ENCODE results near the gene R3HDM2.

The R3HDM2 gene

DNA sequence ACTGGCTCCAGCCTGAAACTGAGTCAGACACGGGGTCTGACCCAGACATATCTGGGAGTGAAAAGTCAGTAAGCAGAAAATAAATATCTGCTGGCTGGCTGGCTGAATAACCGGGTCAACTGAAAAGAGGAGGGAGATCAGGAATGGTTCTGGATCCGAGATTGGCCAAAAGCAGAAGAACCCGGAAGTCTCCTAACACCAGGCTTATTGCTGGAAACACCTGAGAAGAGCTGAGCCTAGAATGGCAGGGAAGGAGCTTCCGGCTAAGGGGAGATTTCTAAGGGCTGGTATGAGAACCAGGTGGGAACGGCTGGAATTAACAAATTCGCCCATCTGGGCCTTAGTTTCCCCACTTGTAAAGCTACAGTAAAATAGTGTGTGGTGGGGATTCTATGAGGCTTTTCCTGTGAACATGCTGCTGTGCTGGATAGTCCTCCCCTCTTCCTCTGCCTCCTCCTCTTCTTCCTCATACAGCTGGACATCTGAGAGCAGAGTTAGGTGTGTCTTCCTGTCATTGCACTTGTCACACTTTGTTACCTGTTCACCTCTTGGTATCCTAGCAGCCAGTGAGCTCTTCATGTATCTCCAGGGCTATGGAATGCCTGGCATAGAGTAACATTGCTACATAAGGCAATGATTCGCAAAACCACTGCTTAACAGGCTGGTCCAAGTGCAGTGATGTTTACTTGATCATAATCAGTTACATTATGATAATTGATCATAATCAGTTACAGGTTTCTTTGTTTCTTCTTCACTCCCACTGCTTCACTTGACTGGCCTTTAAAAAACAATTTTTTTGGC lies 203.3 kb downstream of the R3HDM2 start:
- H3K9me3 ChIP-seq (ENCODE audit: low read length) = no peaks in the 10 kb centered on the region
- H3K36me3 ChIP-seq (ENCODE audit: insufficient read depth, low read length) = peaks cover 13% of the 10 kb centered on the region
- no peak overlapping the region for H3K4me3 ChIP-seq (ENCODE audit: low read length)
- no peak overlapping the region for H2AFZ ChIP-seq (ENCODE audit: low read depth, low read length)
- peaks cover 30% of the 10 kb centered on the region for H3K4me1 ChIP-seq (ENCODE audit: insufficient read depth, low read length)
- H3K27me3 ChIP-seq (ENCODE audit: insufficient read depth, low read length) = peaks cover 57% of the 10 kb centered on the region

GRCh38 chr12:57226588-57227314 lies 204.1 kb downstream of the R3HDM2 start:
- no peak overlapping the region for H3K4me3 ChIP-seq (ENCODE audit: low read length)
- peaks cover 32% of the 10 kb centered on the region for H3K4me1 ChIP-seq (ENCODE audit: insufficient read depth, low read length)
- H2AFZ ChIP-seq (ENCODE audit: low read depth, low read length) = no peak overlapping the region
- H3K27me3 ChIP-seq (ENCODE audit: insufficient read depth, low read length) = peaks cover 64% of the 10 kb centered on the region
- H3K9me3 ChIP-seq (ENCODE audit: low read length) = no peaks in the 10 kb centered on the region
- H3K36me3 ChIP-seq (ENCODE audit: insufficient read depth, low read length) = peaks cover 6% of the 10 kb centered on the region

DNA sequence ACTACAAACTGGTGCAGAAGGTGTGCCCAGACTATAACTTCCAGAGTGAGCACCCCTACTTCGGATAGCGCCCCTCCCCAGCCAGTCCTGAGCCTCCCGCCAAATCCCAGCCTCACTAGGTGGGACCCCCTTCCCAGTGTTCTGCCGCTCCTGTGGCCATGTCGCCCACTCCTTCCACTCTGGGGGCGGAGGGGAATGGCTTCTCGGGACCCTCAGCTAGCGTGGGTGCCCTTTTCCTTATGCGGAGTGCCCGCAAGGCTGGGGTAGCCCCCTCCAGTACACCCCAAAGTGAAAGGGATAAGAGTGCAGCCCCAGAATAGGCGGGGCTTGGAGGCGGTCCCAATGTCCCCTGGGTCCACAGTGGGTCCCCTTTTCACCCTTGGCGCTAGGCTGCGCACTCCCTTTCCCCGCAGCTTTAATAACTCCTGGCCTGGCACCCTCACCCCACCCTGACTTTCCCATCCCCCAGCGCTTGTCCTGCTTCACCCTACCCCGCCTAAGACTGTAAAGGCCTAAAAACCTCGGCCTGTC lies 205.1 kb downstream of the R3HDM2 start:
- no peaks in the 10 kb centered on the region for H3K36me3 ChIP-seq (ENCODE audit: insufficient read depth, low read length)
- H3K4me1 ChIP-seq (ENCODE audit: insufficient read depth, low read length) = peaks cover 30% of the 10 kb centered on the region
- no peak overlapping the region for H3K4me3 ChIP-seq (ENCODE audit: low read length)
- peaks cover 74% of the 10 kb centered on the region for H3K27me3 ChIP-seq (ENCODE audit: insufficient read depth, low read length)
- H3K9me3 ChIP-seq (ENCODE audit: low read length) = no peaks in the 10 kb centered on the region
- no peak overlapping the region for H2AFZ ChIP-seq (ENCODE audit: low read depth, low read length)

DNA sequence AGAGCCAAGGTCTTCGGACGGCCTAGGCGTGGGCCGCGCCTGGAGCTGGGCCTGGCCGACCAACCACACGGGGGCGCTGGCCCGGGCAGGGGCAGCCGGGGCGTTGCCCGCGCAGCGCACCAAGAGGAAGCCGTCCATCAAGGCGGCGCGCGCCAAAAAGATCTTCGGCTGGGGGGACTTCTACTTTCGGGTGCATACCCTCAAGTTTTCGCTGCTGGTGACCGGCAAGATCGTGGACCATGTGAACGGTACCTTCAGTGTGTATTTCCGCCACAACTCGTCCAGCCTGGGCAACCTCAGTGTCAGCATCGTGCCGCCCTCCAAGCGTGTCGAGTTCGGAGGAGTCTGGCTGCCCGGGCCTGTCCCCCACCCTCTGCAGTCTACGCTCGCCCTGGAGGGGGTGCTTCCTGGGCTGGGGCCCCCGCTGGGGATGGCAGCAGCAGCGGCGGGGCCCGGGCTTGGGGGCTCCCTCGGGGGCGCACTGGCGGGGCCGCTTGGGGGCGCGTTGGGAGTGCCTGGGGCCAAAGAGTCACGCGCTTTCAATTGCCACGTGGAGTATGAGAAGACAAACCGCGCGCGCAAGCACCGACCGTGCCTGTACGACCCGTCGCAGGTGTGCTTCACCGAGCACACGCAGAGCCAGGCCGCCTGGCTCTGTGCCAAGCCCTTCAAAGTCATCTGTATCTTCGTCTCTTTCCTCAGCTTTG lies 205.7 kb downstream of the R3HDM2 start:
- H3K4me3 ChIP-seq (ENCODE audit: low read length) = no peak overlapping the region
- H3K36me3 ChIP-seq (ENCODE audit: insufficient read depth, low read length) = no peaks in the 10 kb centered on the region
- peaks cover 78% of the 10 kb centered on the region for H3K27me3 ChIP-seq (ENCODE audit: insufficient read depth, low read length)
- H2AFZ ChIP-seq (ENCODE audit: low read depth, low read length) = no peak overlapping the region
- no peaks in the 10 kb centered on the region for H3K9me3 ChIP-seq (ENCODE audit: low read length)
- peaks cover 24% of the 10 kb centered on the region for H3K4me1 ChIP-seq (ENCODE audit: insufficient read depth, low read length)

DNA sequence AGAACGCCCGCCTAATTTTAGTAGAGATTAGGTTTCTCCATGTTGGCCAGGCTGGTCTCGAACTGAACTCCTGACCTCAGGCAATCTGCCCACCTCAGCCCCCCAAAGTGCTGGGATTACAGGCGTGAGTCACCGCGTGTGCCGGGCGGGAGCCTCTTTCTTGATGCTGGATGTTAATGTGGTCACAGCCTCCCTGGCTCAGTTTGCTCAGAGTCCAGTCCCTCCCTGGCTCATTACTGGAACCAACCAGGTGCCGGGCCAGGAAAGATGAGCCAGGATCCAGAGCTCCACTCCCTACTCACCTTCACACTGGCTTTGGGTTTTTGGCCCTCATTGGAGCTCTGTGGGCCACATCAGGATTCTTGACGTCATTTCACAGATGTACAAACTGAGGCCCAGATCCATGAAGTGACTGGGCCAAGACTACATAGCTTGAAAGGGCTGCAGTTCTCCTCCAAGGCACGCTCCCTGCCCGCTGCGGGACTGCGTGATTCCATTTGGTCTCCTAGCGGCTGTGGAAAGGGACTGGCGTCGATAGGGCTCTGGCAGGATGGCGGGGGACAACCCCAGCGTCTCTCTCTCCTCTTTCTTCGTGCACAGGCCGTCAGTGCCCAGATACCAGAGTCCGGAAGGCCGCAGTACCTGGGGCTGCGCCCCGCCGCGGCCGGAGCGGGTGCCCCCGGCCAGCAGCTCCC lies 206.4 kb downstream of the R3HDM2 start:
- no peak overlapping the region for H2AFZ ChIP-seq (ENCODE audit: low read depth, low read length)
- peaks cover 84% of the 10 kb centered on the region for H3K27me3 ChIP-seq (ENCODE audit: insufficient read depth, low read length)
- no peaks in the 10 kb centered on the region for H3K9me3 ChIP-seq (ENCODE audit: low read length)
- H3K4me1 ChIP-seq (ENCODE audit: insufficient read depth, low read length) = peaks cover 28% of the 10 kb centered on the region
- no peaks in the 10 kb centered on the region for H3K36me3 ChIP-seq (ENCODE audit: insufficient read depth, low read length)
- no peak overlapping the region for H3K4me3 ChIP-seq (ENCODE audit: low read length)

DNA sequence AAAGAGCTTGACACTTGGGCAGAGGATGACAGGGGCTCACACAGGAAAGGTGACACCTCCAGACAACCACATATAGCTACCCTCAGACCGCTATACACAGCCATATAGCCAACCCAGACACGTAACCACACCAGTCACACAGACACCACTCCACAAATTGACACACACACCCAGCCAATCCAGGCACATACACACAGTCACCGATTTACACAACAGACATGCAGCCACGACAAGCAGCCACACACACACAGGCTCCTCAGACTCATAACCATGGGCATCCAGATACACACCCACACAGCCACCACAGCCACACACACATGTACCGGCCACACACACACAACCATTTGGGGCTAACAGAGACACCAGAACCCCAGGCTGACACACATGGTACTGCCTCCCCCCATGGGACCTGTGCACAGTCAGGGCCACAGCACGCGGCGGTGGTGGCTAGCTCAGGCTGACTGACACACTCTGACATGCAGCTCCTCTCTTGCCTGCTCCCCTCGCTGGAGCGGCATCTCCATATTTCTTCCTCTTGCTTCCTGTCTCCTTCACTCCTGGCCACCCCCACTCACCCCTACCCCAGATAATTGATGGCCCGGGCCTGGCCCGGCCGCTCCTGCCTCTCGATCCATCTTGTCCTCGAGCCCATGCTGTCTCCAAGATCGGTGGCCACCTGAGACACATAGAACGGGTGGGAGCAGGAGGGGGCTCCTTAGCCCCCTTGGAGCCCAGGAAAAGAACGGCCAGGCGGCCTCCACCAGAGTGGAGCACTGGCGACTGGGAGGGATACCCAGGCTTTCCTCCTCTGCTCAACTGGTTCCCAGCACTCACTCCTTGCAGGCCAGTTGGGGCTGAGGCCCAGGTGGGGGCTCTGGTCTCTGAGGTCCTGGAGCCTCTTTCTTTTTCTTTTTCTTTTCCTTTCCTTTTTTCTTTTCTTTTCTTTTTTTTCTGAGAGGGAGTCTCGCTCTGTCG lies 207.4 kb downstream of the R3HDM2 start:
- Histone ChIP-seq H3K4me1 (ENCODE audit: insufficient read depth, low read length) (peaks cover 26% of the 10 kb centered on the region), H3K36me3 (ENCODE audit: insufficient read depth, low read length) (no peaks in the 10 kb centered on the region), H2AFZ (ENCODE audit: low read depth, low read length) (no peak overlapping the region), H3K9me3 (ENCODE audit: low read length) (no peaks in the 10 kb centered on the region), H3K27me3 (ENCODE audit: insufficient read depth, low read length) (peaks cover 87% of the 10 kb centered on the region), H3K4me3 (ENCODE audit: low read length) (no peak overlapping the region)

DNA sequence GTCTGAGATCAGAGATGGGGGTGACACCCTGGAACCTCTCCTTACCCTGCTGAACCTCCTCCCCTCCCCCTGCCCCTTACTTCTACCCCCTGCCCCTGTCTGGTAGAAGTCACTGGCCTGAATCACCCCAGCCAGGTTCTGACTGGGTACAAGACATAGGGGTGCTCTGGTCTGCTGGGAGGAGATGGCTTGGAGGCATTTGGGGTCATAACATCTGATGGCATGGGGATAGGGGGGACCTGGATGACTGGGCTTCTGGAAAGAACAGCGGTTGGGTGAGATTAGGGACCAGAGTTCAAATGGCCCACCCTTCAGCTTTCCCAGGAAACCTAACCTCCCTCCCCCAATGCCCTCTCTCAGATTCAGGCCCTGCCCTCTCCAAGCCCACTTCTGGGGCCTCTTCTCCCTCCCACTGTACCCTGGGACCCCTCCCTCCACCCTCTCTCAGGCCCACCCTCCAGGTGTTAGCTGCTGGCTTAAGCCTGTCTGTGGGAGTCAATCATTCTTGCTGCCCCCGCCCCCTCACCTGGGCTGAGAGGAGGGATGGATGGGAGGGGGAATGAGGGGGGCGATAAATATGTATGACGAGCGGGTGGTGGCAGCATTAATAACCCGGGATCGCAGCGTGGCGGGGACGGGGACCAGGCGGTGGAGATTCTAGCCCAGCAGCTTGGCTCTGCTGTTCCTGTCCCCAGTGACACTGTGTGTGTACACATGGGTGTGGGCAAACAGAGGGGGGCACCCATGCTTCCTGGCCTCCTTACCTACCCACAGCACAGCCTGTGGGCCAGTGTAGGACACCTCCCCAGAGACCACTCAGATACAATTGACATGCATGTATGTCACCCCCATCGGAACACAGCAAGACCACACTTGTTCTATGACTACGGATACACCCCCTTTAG lies 208.3 kb downstream of the R3HDM2 start:
- Histone ChIP-seq H3K4me1 (ENCODE audit: insufficient read depth, low read length) (peaks cover 26% of the 10 kb centered on the region), H3K4me3 (ENCODE audit: low read length) (no peak overlapping the region), H3K27me3 (ENCODE audit: insufficient read depth, low read length) (peaks cover 93% of the 10 kb centered on the region), H3K36me3 (ENCODE audit: insufficient read depth, low read length) (no peaks in the 10 kb centered on the region), H3K9me3 (ENCODE audit: low read length) (no peaks in the 10 kb centered on the region), H2AFZ (ENCODE audit: low read depth, low read length) (no peak overlapping the region)

- Histone ChIP-seq H3K4me1 (ENCODE audit: insufficient read depth, low read length) (peaks cover 23% of the 10 kb centered on the region), H3K27me3 (ENCODE audit: insufficient read depth, low read length) (peaks cover 91% of the 10 kb centered on the region)
Observed at GRCh38 chr12:57221169-57221917, 209.5 kb downstream of the R3HDM2 start.

DNA sequence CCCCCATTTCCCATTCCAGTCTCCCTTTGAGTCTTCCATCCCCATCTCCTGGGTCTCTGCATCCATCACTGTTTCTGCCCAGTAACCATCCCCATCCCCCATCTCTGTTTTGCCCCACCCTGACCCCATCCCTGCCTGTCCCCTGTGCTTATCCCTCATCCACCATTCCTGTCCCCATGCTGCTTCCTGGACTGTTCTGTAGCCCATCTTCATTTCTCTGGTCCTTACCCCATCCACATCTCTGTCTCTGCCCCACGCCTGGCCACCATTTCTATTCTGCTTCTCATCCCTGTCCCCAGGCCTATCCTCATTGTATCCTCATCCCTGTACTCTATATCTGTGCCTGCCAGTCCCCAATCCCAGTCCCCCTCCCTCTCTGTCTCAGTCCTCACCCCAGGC lies 210.1 kb downstream of the R3HDM2 start:
- no peak overlapping the region for H3K4me3 ChIP-seq (ENCODE audit: low read length)
- H3K27me3 ChIP-seq (ENCODE audit: insufficient read depth, low read length) = peaks cover 90% of the 10 kb centered on the region
- H3K4me1 ChIP-seq (ENCODE audit: insufficient read depth, low read length) = peaks cover 27% of the 10 kb centered on the region
- H2AFZ ChIP-seq (ENCODE audit: low read depth, low read length) = no peak overlapping the region
- H3K9me3 ChIP-seq (ENCODE audit: low read length) = no peaks in the 10 kb centered on the region
- H3K36me3 ChIP-seq (ENCODE audit: insufficient read depth, low read length) = no peaks in the 10 kb centered on the region

More at GRCh38 chr12:57221169-57221917, 209.5 kb downstream of the R3HDM2 start:
- H3K4me3 ChIP-seq (ENCODE audit: low read length) = no peak overlapping the region
- no peak overlapping the region for H2AFZ ChIP-seq (ENCODE audit: low read depth, low read length)
- no peaks in the 10 kb centered on the region for H3K9me3 ChIP-seq (ENCODE audit: low read length)
- no peaks in the 10 kb centered on the region for H3K36me3 ChIP-seq (ENCODE audit: insufficient read depth, low read length)

DNA sequence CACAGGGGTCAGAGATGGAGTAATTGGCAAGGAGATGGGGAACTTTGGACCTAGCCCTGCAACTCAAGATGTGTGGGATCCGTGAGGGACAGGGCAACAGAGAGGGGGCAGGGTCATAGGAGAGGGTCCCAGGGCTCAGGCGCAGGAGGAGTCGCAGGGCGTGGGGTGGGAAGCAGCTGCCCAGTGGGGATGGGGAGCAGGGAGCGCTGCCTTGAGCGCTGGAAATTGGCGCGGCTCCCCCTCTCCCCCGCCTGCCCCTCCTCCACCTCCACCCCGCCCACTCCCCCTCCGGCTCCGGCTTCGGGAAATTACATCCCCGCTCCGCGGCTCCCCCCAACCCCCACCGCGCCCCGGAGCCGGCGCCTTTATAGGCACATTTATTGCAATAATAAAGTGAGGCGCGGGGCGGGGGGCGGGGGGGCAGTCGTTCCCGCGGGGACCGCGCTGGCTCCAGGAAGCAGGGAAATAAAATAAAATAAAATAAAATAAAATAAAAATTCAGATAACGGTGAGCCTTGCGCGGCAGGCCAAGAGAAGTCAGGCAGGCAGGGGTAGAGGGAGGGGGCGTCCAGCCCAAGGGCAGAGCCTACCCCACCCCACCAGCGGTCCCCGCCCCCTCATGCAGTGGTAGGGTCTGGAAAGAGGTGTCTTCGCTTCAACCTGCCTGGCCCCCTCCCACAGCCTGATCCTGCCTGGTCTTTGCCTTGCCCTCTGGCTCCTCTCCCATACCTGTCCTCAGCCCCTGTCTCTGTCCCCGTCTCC lies 210.7 kb downstream of the R3HDM2 start:
- Histone ChIP-seq H3K4me3 (ENCODE audit: low read length) (no peak overlapping the region), H3K36me3 (ENCODE audit: insufficient read depth, low read length) (no peaks in the 10 kb centered on the region), H3K9me3 (ENCODE audit: low read length) (no peaks in the 10 kb centered on the region), H2AFZ (ENCODE audit: low read depth, low read length) (no peak overlapping the region), H3K27me3 (ENCODE audit: insufficient read depth, low read length) (peaks cover 90% of the 10 kb centered on the region), H3K4me1 (ENCODE audit: insufficient read depth, low read length) (peaks cover 33% of the 10 kb centered on the region)

All from neuron (in vitro differentiated cells).